GM21360 (cell line): ENCODE data around the gene DNMT3A.
"Not testable (repeated sequence)": the region's sequence is repeated elsewhere in the genome, so short reads cannot be mapped to it uniquely, and the experiment has no call there.

ENCODE experiments used
- ATAC-seq: cut with Tn5 transposase; IDR thresholded peaks from one replicate; pipeline ENCODE4 v1.9.1; 2021; ENCODE audit warnings: mild to moderate bottlenecking, moderate library complexity; ENCODE audit not compliant: unreplicated experiment

The DNMT3A gene

GRCh38 chr2:25215948-25216679 is 125.6 kb downstream of the DNMT3A start:
- ATAC-seq = peak; percentile 69

- no peak for ATAC-seq
These were observed 126.5 kb downstream of the DNMT3A start for GRCh38 chr2:25215232-25215631.

GRCh38 chr2:25213229-25213628 is 128.5 kb downstream of the DNMT3A start:
- no peak for ATAC-seq

GRCh38 chr2:25210923-25211322 is 130.8 kb downstream of the DNMT3A start:
- not testable (repeated sequence) for ATAC-seq

- no peak for ATAC-seq
These were observed 134.6 kb downstream of the DNMT3A start for GRCh38 chr2:25207078-25207545.

- peak; percentile 49 for ATAC-seq
These were observed 137.4 kb downstream of the DNMT3A start for GRCh38 chr2:25204190-25204838.

- no peak for ATAC-seq
These were observed 139.4 kb downstream of the DNMT3A start for GRCh38 chr2:25202275-25202674.

- ATAC-seq = no peak
These were observed 139.9 kb downstream of the DNMT3A start for GRCh38 chr2:25201794-25202193.

GRCh38 chr2:25201265-25201664 is 140.5 kb downstream of the DNMT3A start:
- no peak for ATAC-seq

- ATAC-seq = no peak
These were observed 143.1 kb downstream of the DNMT3A start for GRCh38 chr2:25198576-25198975.

- ATAC-seq = no peak
These were observed 143.6 kb downstream of the DNMT3A start for GRCh38 chr2:25198209-25198525.

- ATAC-seq = no peak
These were observed 144.2 kb downstream of the DNMT3A start for GRCh38 chr2:25197336-25198208.

- ATAC-seq = no peak
These were observed 147.1 kb downstream of the DNMT3A start for GRCh38 chr2:25194576-25195122.

- no peak for ATAC-seq
These were observed 151.2 kb downstream of the DNMT3A start for GRCh38 chr2:25190536-25190935.

- ATAC-seq = no peak
These were observed 153.3 kb downstream of the DNMT3A start for GRCh38 chr2:25188405-25188804.

GRCh38 chr2:25187729-25188350 is 153.9 kb downstream of the DNMT3A start:
- no peak for ATAC-seq

GRCh38 chr2:25184254-25184653 is 157.5 kb downstream of the DNMT3A start:
- no peak for ATAC-seq

GRCh38 chr2:25178976-25179375 is 162.7 kb downstream of the DNMT3A start:
- ATAC-seq = no peak
